SK-N-DZ (cell line): ENCODE data around the gene DISP1. TPM values are rescaled to one million over a fixed set of nuclear protein-coding genes. Genes with fewer than 3 reads are reported as not detected.
A peak's percentile ranks its signal among the peaks of the same experiment; 100 is the strongest.

ENCODE experiments used
- DNase-seq: peaks from one replicate; pipeline ENCODE4 v3.0.0-alpha.2; 2015; ENCODE audit warnings: low spot score
- polyA plus RNA-seq, 2 experiments: library from polyadenylated mRNA; depleted of rRNA; stranded (reverse); fragments of >200 nt; gene quantifications; 2 replicates each; pipeline ENCODE4 v1.2.3, GENCODE V29; 2014

The DISP1 gene
- polyA plus RNA-seq (2014; cell fraction: cytosol; rRNA removed) = 1.8 and 2.6 TPM in 2 replicates
- 1.4 and 3.2 TPM in 2 replicates for polyA plus RNA-seq (2014; cell fraction: nucleus; rRNA removed)

- peak; percentile 82 for DNase-seq
Observed at GRCh38 chr1:222814536-222815439, at the start of gene DISP1. TSS of gene DISP1 (plus strand) at chr1:222815039. CDS start at chr1:222942824, 127,785 bp downstream.

GRCh38 chr1:222767152-222767571, 47.7 kb upstream of the DISP1 start:
- DNase-seq = no peak

GRCh38 chr1:222768592-222768991, 46.2 kb upstream of the DISP1 start:
- no peak for DNase-seq

- DNase-seq = no peak
Observed at GRCh38 chr1:222769181-222769580, 45.7 kb upstream of the DISP1 start.

- no peak for DNase-seq
Observed at GRCh38 chr1:222769971-222770620, 44.7 kb upstream of the DISP1 start.

GRCh38 chr1:222772996-222773379, 41.9 kb upstream of the DISP1 start:
- DNase-seq = no peak

GRCh38 chr1:222777463-222777862, 37.4 kb upstream of the DISP1 start:
- DNase-seq = no peak

GRCh38 chr1:222777977-222778376, 36.9 kb upstream of the DISP1 start:
- no peak for DNase-seq

GRCh38 chr1:222781251-222781650, 33.6 kb upstream of the DISP1 start:
- no peak for DNase-seq

- no peak for DNase-seq
Observed at GRCh38 chr1:222783051-222783450, 31.8 kb upstream of the DISP1 start.

- DNase-seq = no peak
Observed at GRCh38 chr1:222784371-222784770, 30.5 kb upstream of the DISP1 start.

GRCh38 chr1:222784916-222785315, 29.9 kb upstream of the DISP1 start:
- DNase-seq = no peak

- no peak for DNase-seq
Observed at GRCh38 chr1:222785529-222785928, 29.3 kb upstream of the DISP1 start.

GRCh38 chr1:222786121-222786520, 28.7 kb upstream of the DISP1 start:
- no peak for DNase-seq

- DNase-seq = no peak
Observed at GRCh38 chr1:222787729-222788128, 27.1 kb upstream of the DISP1 start.

GRCh38 chr1:222788402-222789156, 26.3 kb upstream of the DISP1 start:
- no peak for DNase-seq

- DNase-seq = no peak
Observed at GRCh38 chr1:222790115-222790514, 24.7 kb upstream of the DISP1 start.

- DNase-seq = no peak
Observed at GRCh38 chr1:222790520-222790919, 24.3 kb upstream of the DISP1 start.

GRCh38 chr1:222791006-222791710, 23.7 kb upstream of the DISP1 start:
- DNase-seq = no peak

GRCh38 chr1:222792744-222793143, 22.1 kb upstream of the DISP1 start:
- DNase-seq = no peak
